Ovary (tissue), 3 donors: ENCODE measurements around the gene RASA3.

Experiments used
- EP300 ChIP-seq: sonication (generic); formaldehyde crosslinking; IDR thresholded peaks from one replicate; pipeline ENCODE4 v1.6.1; 2017; ENCODE audit warnings: antibody characterized with exemption
- POLR2A ChIP-seq: fragments of 450-650 bp; IDR thresholded peaks from one replicate; pipeline ENCODE4 v1.6.1; 2017; ENCODE audit warnings: antibody characterized with exemption, mild to moderate bottlenecking, moderate library complexity
- TF ChIP-seq, protein P1 (sequence below), 3 donors: fragments of 450-650 bp in 2 of 3; fragments of 200-600 bp in 1 of 3; IDR thresholded peaks; one replicate each; pipeline versions ENCODE4 v1.5.1 to v1.8.0; 2016 to 2022; ENCODE audit warnings: antibody characterized with exemption in 3 of 3, mild to moderate bottlenecking in 1 of 3
- donor health status: DM: no; HTN: no; CAD: no.

DNA sequence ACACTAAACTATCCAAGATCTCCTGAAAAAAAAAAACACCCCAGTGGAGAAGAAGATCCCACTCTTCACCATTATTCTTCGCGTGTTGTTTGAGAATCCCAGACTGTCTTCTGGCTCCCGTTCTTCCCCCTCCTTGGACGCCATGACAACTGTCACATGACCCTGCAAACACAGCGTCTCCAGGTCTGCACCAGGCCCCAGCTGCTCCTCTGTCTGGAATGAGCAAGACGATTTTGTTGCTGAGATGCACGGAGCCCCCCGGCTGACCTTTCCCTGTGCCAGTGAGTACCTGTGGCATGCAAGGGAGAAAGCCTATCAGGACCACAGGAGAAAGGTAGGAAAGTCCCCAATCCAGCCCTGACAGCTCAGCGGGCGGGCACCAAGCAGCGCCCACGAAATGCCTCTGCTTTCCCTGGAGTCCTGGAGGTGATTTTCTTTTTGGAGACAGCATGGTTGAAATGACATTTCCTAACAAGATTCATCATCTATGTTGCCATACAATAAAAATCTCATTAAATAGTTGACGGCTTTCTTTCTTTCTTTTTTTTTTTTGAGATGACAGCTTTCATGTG, 46.8 kb upstream of the RASA3 start, which contains the start of gene CFAP97D2:
- TF ChIP-seq, protein P1, sequence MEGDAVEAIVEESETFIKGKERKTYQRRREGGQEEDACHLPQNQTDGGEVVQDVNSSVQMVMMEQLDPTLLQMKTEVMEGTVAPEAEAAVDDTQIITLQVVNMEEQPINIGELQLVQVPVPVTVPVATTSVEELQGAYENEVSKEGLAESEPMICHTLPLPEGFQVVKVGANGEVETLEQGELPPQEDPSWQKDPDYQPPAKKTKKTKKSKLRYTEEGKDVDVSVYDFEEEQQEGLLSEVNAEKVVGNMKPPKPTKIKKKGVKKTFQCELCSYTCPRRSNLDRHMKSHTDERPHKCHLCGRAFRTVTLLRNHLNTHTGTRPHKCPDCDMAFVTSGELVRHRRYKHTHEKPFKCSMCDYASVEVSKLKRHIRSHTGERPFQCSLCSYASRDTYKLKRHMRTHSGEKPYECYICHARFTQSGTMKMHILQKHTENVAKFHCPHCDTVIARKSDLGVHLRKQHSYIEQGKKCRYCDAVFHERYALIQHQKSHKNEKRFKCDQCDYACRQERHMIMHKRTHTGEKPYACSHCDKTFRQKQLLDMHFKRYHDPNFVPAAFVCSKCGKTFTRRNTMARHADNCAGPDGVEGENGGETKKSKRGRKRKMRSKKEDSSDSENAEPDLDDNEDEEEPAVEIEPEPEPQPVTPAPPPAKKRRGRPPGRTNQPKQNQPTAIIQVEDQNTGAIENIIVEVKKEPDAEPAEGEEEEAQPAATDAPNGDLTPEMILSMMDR (IDR thresholded peaks at IDR 0.05), result no peak
- TF ChIP-seq POLR2A, result no peak
- no peak for TF ChIP-seq EP300
